ENCODE results near the gene TRIM31.
A peak's percentile ranks its signal among the peaks of the same experiment; 100 is the strongest.

Gene TRIM31

DNA sequence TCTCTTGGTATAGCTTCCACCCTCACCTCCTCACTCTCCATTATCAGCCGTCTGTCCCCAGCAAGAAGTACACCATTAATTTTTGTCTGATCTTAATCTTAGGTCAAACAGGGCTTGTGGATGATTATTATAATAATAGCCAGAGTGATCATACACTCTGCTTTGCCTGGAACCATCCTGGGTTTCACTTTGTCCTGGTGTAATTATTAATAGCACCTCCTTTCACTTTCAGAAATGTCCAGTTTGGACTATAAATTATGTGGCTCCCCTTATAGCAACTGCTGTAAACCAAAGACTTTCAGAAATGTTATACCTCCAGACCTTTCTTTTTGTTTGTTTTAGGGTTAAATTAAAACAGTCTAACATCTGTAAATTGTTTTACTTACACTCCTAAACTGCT lies 951 bp upstream of the TRIM31 start:
- no peak for DNase-seq (ENCODE audit: low spot score)

DNA sequence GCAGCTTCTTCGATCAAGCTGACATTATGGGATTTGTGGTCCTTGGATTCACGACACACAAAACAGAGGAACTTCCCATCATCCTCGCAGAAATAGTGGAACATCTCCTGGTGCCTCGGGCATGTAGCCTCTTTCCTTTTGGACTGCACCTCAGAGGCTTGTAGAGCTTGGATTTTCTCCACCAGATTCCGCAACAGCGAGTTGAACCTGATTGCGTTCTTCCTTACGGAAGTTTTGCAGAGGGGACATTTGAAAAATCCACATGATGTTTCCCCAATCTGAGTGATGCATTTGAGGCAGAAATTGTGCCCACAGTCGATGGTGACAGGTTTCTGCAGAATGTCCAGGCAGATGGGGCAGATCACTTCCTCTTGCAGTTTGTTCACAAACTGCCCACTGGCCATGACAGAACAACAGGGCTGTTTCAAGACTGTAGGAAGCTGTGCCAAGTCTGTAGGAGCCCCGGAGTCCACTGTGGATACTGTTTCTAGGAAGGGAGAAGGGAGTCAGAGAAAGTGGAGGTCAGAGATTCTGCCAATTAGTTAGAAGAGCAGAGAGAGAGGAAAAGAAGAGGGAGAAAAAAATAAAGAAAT lies 392 bp downstream of the TRIM31 start:
- DNase-seq (ENCODE audit: low spot score), result no peak

DNA sequence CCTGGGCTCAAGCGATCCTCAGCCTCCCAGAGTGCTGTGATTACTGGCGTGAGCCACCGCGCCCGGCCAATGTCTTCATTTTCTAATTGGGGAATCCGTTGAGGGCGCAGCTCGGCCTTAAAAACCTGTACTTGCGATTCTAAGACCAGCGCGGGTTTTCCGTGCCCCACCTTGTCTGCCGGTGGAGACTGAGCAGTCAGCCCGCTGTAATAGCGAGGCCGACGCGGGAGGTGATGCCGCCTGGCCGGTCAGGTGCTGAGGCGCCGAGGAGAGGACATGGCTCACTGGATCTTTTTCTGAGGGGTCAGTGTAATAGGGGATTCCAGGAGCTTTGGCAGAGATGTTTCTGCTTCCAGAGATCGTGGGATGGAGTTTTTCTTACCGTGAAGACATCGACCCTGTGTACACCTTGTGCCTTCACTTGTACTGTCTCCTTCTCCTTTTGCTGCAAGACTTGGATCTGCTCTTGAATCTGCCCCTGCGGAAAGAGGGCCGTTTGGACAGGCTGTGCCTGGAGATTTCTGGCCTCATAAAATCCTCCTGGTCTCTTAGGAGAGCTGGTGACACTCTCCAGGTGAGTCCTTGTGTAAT lies 1.5 kb downstream of the TRIM31 start:
- DNase-seq (ENCODE audit: low spot score), result no peak

DNA sequence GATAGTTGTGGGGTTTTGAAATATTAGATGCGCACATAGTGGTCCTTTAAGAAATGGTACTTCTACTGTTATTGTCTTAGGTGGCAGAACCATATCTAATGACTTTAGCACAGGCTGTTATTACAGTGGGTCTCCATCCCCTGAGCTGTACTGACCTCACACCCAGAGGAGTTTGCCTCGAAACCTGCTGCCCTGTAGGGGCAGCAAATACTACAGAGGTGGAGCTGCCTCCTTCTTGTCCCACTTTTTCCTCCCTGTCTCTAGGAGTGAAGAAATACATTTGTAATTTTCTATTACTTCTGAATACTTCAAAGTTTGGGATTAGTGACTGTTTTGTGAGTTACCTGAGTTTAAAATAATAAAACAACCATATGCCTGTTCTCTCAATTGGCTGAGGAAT lies 8.2 kb downstream of the TRIM31 start:
- DNase-seq (ENCODE audit: low spot score), result no peak

DNA sequence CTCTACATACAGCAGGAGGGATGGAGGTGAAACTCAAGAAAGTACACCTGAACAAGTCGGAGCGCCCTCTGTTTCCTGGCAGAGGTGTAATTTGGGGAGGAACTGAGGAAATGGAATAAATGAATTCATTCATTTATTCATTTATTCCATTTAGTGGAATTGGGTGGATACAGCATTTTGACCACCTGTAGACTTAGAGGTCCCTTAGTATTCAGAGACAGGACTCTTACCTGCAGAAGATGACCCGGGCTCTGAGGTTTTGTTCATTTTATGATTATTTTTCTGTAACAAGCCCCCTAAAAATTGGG lies 9.1 kb downstream of the TRIM31 start:
- no peak for DNase-seq (ENCODE audit: low spot score)

DNA sequence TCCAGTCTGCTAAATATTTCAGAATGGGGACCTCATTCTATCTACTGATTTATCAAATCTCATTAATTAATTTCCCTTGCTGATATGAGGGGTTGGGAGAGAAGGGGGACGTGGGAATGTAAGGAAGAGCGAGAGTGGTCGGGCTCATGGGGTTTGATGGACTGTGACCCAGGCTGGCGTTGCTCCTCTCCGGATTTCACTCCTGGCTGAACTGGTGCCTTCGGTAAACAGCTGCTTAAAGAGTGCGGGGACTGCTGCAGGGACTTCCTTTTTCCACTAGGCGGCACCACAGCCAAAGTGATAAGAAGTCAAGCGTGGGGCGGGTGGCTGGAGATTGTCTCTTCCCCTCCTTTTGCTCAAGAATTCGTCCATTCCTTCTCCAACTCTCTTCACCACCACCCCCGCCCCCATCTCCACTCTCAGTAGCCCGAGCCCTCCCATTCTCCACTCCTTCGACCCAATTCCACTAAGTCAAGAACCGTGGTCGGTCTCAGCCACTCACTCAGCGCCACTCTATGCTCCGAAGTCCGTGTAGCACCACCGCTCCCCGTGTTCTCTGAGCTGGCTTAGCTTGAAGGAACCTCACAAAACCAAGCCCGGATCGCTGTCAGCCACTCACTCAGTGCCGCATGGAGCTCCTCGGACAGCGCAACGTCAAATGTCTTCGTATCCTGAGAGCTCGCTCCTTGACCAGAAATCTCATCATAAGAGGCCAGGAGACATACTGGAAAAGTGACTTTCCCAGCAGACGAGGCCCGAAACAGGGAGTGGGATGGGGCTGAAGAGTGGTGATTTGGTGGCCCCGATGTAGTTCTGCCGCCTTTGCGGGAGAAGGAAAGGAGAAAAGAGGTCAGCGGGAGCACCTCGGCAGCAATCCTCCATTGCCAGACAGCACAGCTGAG lies 9.7 kb downstream of the TRIM31 start:
- DNase-seq (ENCODE audit: low spot score), result peak; percentile 83

DNA sequence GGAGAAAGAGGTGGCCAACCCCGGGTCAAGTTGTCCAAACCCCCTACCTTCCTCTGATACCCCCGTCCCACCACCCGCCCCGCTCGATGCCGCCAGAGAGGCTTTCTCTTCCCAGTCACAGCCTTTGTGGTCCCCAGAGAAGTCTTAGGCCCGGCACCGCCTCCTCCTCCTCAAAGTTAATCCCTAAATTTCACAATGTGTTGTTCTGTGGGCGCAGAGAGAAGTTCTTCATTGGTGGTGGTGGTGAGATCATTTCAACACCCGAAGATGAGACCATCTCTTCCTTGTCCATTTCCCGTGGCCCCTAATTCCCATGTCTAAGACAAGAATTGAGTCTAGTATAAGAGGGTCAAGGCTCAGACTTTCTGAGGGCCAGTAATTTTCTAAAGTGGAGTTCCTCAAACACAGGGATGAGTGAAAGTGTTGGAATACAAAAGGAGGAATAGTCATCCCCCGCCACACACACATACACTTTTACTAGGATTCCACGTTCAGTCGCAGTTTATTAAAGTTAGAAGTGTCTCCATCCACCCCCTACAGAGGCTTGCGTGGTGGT lies 10.4 kb downstream of the TRIM31 start:
- no peak for DNase-seq (ENCODE audit: low spot score)

DNA sequence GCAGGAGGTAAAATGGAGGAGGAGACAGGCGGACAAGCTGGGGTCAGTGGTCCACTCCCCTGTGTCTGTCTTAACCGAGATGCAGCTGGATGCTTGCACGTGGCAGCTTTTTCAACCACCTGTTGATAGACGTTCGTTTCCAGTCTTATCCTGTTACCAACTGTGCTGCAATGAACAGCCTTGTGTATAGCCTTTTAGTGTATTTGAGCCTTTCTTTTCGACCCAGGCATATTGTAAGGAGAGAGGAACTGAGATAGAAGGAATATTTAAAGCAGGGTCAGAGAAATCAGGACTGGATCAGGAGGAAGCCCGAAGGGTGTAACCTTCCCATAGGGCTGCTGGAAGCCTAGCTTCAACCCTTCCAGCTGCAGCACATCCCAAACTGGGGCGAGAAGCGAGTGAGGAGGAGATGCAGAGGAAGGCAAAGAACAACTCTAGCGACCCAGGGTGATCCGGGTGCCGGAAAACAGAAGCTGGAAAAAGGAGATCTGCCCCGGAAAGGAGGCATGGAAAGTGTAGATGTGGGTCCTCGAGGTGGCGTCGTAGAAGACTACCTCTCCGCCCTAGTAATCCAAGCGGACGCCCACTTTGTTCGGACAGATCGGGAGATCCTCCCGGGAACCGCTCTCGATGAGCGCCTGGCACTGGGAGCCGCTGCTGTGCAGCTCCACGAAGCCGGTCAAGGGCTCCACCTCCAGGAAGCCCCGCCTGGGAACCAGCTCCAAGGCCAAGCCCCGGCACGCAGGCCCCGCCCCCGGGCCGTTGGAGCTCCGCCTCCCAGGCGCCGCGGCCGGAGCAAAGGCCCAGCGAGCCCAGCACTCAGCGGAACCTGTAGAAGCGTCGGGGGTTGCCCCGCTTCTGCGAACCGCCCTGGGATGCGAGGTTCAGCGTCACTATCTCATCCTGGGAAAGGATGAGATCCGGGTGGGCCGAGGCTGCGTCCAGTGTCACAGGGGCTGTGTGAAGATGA lies 11.2 kb downstream of the TRIM31 start:
- DNase-seq (ENCODE audit: low spot score), result peak; percentile 93

DNA sequence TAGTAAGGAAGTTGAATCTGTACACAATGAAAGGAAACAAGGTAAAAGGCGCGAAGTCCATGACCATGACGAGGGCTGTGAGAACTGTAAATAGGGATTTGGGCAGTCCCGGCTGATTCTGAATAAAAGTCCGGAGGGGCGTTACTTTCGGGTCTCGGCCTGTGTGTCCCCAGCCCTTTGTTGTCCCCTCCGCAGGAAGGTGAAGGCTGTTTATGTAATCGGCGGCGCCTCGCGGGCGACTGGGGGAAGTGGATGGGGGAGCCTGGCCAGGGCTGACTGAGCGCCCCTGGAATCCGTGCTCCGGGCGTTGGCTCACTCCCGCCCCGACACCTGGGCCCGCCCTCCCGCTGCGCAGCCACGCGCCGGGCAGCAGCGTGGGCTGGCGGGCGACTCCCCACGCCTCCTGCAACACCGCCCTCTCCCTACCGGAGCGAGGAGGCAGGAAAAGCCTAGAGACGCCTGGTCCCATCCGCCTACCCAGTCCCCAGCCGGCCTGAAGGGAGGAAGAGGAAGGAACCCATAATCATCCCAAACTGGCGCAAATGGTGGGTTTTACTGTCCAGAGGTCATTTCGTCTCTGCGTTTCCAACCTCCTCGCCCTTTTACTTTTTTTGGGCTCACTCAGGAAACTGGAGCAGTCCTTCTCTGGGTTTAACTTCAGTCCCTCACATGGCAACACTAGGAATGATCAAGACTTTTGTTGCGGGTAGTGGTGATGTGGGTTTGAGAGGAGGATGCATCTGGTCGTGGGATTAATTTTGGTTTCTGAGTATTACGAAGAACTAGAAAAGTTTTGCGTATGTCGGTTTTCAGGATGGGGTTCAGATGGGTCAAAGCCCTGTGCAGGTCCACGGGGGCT lies 12.1 kb downstream of the TRIM31 start:
- peak; percentile 53 for DNase-seq (ENCODE audit: low spot score)

DNA sequence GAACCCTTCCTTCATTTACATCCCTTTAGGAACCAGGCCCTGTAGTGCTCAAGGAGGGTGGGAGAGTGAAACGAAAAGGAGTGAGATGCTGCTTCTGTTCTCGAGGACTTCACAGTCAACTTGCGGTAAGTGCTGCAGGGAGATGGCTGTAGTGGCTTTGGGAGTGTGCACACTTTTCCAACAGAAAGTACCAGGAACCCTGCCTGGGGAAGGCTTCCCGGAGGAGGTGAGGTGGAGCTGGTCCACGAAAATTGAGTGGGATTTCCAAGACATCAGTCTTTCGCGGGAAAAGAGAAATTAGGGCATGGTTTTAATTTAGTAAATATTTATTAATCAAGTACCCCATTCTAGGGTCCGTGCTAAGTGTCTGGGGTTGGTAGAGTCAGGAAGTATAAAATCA lies 12.7 kb downstream of the TRIM31 start:
- no peak for DNase-seq (ENCODE audit: low spot score)

DNA sequence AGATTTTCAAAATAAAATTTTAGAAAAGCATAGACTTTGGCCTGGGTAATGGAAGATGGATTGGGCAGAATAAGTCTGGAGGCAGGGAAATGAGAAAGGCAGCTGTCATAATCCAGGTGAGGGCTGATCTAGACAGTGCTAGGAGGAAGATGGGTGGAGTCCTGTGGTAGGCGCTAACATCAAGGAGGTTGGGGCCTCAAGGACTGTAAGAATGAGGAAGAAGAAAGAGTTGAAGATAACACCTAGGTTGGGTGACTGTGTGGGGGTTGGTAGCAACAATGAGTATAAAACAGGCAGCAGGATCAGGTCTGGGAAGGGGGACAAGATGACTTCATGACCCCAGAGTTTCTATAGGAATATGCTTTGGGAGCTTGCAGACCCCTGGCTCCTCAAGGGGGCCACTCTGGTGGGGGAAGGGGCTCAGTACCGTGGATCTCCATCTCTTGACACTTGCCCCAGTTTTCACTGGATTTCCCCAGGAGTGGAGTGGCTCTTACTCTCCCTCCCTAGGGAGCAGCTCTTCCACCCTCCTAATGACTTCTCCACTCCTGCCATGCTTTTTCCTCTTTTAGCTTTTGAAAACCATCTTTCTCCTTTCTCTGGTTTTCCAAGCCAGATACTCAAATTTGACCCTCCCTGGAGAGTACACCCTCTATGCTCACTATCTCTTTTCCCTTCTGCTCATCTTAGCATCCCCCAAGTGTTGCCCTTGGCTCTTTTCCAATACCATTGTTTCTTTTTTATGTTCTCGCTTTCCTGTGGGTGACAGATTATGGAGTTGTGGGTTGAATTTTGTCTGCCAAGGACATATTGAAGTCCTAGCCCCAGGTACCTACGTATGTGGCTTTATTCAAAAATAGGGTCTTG lies 14.8 kb downstream of the TRIM31 start:
- no peak for DNase-seq (ENCODE audit: low spot score)

DNA sequence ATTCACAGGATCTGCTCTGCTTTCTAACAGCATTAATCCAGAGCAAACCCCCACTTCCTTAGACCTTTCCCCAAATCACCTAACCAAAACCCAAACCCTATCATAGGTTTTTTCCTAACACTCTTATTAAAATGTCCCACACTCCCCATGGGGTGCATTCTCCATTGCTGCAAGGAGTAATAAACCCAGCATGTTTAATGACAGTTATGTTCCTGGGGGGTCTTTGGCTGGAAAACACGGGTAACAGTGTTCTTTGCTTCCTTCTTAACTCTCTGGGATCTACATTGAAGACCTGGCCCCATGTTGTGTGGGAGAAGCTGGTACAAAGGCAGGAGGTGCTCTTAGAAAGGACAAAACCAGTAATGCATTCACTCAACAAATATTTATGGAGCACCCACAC lies 16.1 kb downstream of the TRIM31 start:
- no peak for DNase-seq (ENCODE audit: low spot score)

DNA sequence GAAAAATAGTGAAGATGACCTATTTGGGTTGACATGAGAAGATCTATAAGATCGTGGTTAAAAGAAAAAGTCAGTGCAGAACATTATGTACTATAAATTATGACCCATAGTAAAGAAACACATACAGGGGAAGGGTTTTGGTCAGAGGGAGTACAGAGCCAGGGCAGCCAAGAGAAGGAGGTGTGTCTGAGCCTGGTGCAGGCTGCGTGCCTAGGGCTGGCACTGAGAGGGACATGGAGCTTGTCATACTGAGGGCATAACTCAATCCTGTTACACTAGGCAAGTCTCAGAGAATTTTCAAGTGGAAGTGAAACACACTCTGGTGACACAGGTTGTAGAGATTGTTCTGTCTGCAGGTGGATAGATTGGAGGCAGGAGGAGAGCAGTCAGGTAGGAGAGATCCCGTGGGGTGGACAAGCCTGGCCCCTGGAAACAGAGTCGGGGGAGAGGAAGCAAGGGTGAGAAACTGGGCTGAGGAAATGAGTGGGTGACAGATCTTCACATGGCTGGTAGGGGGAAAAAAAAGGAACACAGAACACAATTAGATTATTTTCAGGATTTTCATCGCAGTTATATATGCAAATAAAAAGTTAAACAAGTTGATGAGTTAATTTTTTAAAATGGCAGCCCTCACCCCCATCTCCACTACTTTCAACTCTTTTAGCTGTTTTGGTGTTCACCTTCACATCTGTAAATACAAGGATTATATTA lies 18.8 kb downstream of the TRIM31 start:
- DNase-seq (ENCODE audit: low spot score), result no peak

DNA sequence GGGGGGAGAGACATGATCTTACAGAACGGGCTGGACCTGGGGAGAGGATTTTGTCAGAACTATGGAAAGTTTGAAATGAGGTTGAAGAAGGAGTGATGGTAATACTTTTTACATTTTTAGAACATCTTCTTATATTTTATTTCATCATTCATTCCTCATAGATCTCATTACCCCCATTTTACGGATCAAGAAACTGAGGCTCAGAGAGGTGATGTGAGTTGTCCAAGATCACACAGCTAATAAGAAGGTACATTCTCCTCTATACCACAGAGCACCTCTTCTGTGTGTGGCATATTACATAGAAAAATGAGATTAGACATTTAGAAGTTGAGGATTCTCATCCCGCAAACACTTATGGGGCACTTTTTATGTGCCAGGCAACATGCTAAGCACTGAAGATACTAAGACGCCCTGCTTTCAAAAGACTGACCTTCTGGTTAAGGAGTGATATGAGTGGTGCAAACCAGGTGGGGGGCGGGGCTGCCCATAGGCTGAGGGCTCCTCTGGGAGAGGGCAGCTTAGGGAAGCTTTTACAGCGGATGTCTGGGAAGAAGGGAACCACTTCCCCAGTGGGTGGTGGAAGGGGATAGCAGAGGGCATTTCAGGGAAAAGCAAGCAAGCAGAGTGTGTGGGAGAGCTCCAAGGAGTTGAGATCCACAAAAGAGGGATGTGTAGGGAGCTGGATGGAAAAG lies 19.9 kb downstream of the TRIM31 start:
- DNase-seq (ENCODE audit: low spot score), result no peak

DNA sequence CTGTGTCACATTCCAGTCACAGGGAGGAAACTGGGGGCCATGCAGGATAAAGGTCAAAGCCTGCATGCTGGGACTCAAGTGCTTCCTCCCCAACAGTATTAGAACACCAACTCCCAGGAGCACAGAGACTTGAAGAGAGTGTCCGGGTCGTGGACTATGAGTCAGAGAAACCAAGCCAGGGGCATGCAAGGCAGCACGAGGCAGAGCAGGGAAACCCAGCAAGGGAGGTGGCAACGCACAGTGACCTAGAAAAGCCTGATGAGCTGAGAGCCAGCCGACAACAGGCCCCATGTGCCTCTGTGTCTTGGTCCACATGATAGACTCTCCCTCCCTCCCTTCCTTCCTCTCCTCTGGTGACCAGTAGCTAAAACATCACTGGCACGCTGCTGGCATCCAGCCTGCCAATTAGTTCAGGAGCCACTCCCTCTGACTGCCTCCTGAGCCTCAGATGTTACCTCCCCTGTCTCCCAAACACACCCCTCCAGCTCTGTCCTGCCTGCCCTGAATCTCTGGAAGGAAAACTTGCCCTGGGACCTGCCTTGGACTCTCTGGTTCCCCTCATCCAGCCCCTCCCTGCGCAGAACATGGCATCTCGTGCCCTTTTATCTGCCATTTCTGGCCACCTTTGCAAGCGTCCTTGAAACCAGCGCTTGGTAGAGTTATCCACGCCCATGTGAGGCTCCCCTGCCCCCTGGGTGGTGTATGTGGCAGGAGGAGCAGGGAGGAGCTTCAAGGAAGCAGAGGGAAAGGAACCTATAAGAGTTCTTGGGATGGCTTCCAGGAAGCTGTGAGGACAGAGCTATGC lies 21.1 kb downstream of the TRIM31 start:
- DNase-seq (ENCODE audit: low spot score), result peak; percentile 24

DNA sequence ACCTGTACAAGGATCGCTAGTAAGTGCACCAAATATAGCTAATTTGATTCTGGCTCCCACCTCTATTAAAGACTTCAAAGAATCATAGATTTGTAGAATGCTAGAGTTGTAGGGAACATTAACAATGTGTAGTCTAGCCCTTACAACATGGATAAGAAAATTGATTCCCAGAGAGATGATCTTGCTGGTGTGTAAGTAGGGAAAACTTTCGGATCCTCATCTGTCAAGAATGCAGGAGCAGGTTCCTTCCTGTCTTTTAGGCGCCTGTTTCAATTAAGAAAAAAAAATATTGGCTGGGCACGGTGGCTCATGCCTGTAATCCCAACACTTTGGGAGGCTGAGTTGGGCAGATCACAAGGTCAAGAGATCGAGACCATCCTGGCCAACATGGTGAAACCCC lies 25.0 kb downstream of the TRIM31 start:
- no peak for DNase-seq (ENCODE audit: low spot score)

DNA sequence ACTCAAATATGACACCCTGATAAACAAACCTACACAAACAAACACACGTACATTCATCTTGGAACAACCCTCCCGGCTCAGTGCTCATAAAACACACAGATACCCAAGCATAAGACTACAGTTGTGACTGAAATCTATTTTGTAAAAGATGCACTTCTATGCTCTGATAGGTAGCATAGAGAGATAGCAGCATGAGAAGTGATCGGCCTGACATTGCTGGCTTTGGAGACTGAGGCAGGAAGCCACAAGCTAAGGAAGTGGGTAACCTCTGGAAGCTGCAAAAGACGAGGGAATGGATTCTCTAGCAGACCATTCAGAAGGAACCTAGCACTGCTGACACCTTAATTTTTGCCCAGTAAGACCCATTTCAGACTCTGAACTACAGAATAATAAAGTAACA lies 35.7 kb downstream of the TRIM31 start:
- DNase-seq (ENCODE audit: low spot score), result no peak

All from iPS-NIHi11 (cell line).